ENCODE data around the gene AP5S1. TPM values are rescaled to one million over a fixed set of nuclear protein-coding genes. Genes with fewer than 3 reads are reported as not detected.

Gene AP5S1
- total and polyA plus RNA-seq, 9 of the 15 experiments (the other 6 are each of a cell fraction or from before 2014, with no cell fraction given), result 2.6 to 8.8 (median 4.4) TPM

GRCh38 chr20:3820048-3820900, at the start of gene AP5S1 (continued):
- TF ChIP-seq CSDE1 (IDR thresholded peaks at IDR 0.05) (peak in 1 of 2 experiments; percentile 63; a peak in 1 of 4 replicates), ATF3 (IDR thresholded peaks at IDR 0.05) (peak; percentile 85), ATF3 (CRISPR knock-in tag; conservative IDR thresholded peaks at IDR 0.05) (no peak), E2F5 (CRISPR knock-in tag; IDR thresholded peaks at IDR 0.05) (no peak), ATF7 (IDR thresholded peaks at IDR 0.05) (peak; percentile 97), XRCC5 (IDR thresholded peaks at IDR 0.05; ENCODE audit: low read depth, low read length) (peak; percentile 72; the same call in 1 of the 2 replicates), GTF2E2 (tag; IDR thresholded peaks at IDR 0.05) (peak; percentile 46; the same call in 1 of the 2 replicates), ZBTB8A (IDR thresholded peaks at IDR 0.05; ENCODE audit: partially characterized antibody) (no peak), CCNT2 (IDR thresholded peaks at IDR 0.05; ENCODE audit: borderline replicate concordance, extremely low read depth, insufficient read length, low read depth, low read length) (peak; percentile 76), U2AF2 (optimal IDR thresholded peaks at IDR 0.05; ENCODE audit: low read depth, low read length) (no peak), CAMTA2 (CRISPR knock-in tag; conservative IDR thresholded peaks at IDR 0.05) (no peak), RAD51 (IDR thresholded peaks at IDR 0.05; ENCODE audit: borderline replicate concordance, low read depth) (no peak), U2AF1 (optimal IDR thresholded peaks at IDR 0.05; ENCODE audit: low read depth, low read length) (peak; percentile 90), HDAC8 (tag; IDR thresholded peaks at IDR 0.05) (0 out of 2 replicates have a peak, but pooled peaks have one; percentile 77), TGIF2 (CRISPR knock-in tag; IDR thresholded peaks at IDR 0.05) (peak; percentile 62; the same call in 1 of the 2 replicates), ZNF232 (CRISPR knock-in tag; IDR thresholded peaks at IDR 0.05) (peak; percentile 85; the same call in 1 of the 2 replicates), ZNF175 (CRISPR knock-in tag; IDR thresholded peaks at IDR 0.05; ENCODE audit: low read depth) (peak; percentile 38), MTA3 (IDR thresholded peaks at IDR 0.05; ENCODE audit: borderline replicate concordance) (peak; percentile 72; the same call in 1 of the 2 replicates), SRF (CRISPR knock-in tag; IDR thresholded peaks at IDR 0.05) (0 out of 4 replicates have a peak, but pooled peaks of 1 of the 2 experiments have one; percentile 13), ETV5 (CRISPR knock-in tag; IDR thresholded peaks at IDR 0.05; ENCODE audit: low read depth) (peak; percentile 75; the same call in 1 of the 2 replicates), RCOR1 (IDR thresholded peaks at IDR 0.05; ENCODE audit: borderline replicate concordance in 1 of 2, low read depth in 2 of 2, low read length in 2 of 2) (peak in 1 of 2 experiments; percentile 43; a peak in 1 of 4 replicates), NFE2 (IDR thresholded peaks at IDR 0.05; ENCODE audit: low read depth) (0 out of 2 replicates have a peak, but pooled peaks have one; percentile 7), HNRNPH1 (optimal IDR thresholded peaks at IDR 0.05; ENCODE audit: low read depth, low read length) (no peak), CXXC5 (CRISPR knock-in tag; IDR thresholded peaks at IDR 0.05) (peak; percentile 90), CREB3L1 (IDR thresholded peaks at IDR 0.05; ENCODE audit: borderline replicate concordance, low read depth) (peak; percentile 93)

All from K562 (cell line).